GM21367 (cell line): ENCODE measurements around the gene ZNF70.

ENCODE experiments used
- ATAC-seq: cut with Tn5 transposase; IDR thresholded peaks from one replicate; pipeline ENCODE4 v1.9.1; 2021; ENCODE audit not compliant: unreplicated experiment

The ZNF70 gene

GRCh38 chr22:23779731-23780130 lies 28.8 kb upstream of the ZNF70 start:
- no peak for ATAC-seq

GRCh38 chr22:23779083-23779482 lies 28.2 kb upstream of the ZNF70 start:
- ATAC-seq = no peak

GRCh38 chr22:23778577-23778900 lies 27.6 kb upstream of the ZNF70 start:
- ATAC-seq = no peak

- ATAC-seq = no peak
These were observed 27.1 kb upstream of the ZNF70 start for GRCh38 chr22:23777776-23778576.

GRCh38 chr22:23775779-23776375 lies 25.0 kb upstream of the ZNF70 start:
- no peak for ATAC-seq

GRCh38 chr22:23774922-23775436 lies 24.1 kb upstream of the ZNF70 start:
- no peak for ATAC-seq

- no peak for ATAC-seq
These were observed 23.4 kb upstream of the ZNF70 start for GRCh38 chr22:23774114-23774921.

GRCh38 chr22:23773483-23774113 lies 22.7 kb upstream of the ZNF70 start:
- no peak for ATAC-seq

GRCh38 chr22:23772649-23773473 lies 21.9 kb upstream of the ZNF70 start, which contains the start of gene MMP11:
Gene MMP11 (plus strand): TSS chr22:23772849. CDS start chr22:23772871, 22 bp downstream.
- ATAC-seq = no peak

- ATAC-seq = no peak
These were observed 21.4 kb upstream of the ZNF70 start for GRCh38 chr22:23772315-23772648.

GRCh38 chr22:23769321-23769965 lies 18.5 kb upstream of the ZNF70 start:
- ATAC-seq = no peak

GRCh38 chr22:23767673-23768548 lies 17.0 kb upstream of the ZNF70 start, which contains the start of gene CHCHD10:
Gene CHCHD10 (minus strand): TSS chr22:23767972. CDS start chr22:23767874, 98 bp downstream.
- no peak for ATAC-seq

GRCh38 chr22:23767303-23767672 lies 16.4 kb upstream of the ZNF70 start:
- no peak for ATAC-seq

- ATAC-seq = no peak
These were observed 14.3 kb upstream of the ZNF70 start for GRCh38 chr22:23764899-23765881.

GRCh38 chr22:23763954-23764353 lies 13.0 kb upstream of the ZNF70 start:
- ATAC-seq = no peak

- ATAC-seq = no peak
These were observed 12.7 kb upstream of the ZNF70 start for GRCh38 chr22:23763579-23763945.

- no peak for ATAC-seq
These were observed 12.1 kb upstream of the ZNF70 start, which contains the start of gene C22orf15 for GRCh38 chr22:23762842-23763578. Gene C22orf15 (plus strand): TSS chr22:23762990. CDS start chr22:23763307, 317 bp downstream.
